ENCODE measurements around the gene DOCK7. TPM values are rescaled to one million over a fixed set of nuclear protein-coding genes. Genes with fewer than 3 reads are reported as not detected.

Gene DOCK7, protein sequence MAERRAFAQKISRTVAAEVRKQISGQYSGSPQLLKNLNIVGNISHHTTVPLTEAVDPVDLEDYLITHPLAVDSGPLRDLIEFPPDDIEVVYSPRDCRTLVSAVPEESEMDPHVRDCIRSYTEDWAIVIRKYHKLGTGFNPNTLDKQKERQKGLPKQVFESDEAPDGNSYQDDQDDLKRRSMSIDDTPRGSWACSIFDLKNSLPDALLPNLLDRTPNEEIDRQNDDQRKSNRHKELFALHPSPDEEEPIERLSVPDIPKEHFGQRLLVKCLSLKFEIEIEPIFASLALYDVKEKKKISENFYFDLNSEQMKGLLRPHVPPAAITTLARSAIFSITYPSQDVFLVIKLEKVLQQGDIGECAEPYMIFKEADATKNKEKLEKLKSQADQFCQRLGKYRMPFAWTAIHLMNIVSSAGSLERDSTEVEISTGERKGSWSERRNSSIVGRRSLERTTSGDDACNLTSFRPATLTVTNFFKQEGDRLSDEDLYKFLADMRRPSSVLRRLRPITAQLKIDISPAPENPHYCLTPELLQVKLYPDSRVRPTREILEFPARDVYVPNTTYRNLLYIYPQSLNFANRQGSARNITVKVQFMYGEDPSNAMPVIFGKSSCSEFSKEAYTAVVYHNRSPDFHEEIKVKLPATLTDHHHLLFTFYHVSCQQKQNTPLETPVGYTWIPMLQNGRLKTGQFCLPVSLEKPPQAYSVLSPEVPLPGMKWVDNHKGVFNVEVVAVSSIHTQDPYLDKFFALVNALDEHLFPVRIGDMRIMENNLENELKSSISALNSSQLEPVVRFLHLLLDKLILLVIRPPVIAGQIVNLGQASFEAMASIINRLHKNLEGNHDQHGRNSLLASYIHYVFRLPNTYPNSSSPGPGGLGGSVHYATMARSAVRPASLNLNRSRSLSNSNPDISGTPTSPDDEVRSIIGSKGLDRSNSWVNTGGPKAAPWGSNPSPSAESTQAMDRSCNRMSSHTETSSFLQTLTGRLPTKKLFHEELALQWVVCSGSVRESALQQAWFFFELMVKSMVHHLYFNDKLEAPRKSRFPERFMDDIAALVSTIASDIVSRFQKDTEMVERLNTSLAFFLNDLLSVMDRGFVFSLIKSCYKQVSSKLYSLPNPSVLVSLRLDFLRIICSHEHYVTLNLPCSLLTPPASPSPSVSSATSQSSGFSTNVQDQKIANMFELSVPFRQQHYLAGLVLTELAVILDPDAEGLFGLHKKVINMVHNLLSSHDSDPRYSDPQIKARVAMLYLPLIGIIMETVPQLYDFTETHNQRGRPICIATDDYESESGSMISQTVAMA (N-terminal part only)
- 10 to 100 TPM; 15.5 to 20.4 TPM for total RNA-seq

DNA sequence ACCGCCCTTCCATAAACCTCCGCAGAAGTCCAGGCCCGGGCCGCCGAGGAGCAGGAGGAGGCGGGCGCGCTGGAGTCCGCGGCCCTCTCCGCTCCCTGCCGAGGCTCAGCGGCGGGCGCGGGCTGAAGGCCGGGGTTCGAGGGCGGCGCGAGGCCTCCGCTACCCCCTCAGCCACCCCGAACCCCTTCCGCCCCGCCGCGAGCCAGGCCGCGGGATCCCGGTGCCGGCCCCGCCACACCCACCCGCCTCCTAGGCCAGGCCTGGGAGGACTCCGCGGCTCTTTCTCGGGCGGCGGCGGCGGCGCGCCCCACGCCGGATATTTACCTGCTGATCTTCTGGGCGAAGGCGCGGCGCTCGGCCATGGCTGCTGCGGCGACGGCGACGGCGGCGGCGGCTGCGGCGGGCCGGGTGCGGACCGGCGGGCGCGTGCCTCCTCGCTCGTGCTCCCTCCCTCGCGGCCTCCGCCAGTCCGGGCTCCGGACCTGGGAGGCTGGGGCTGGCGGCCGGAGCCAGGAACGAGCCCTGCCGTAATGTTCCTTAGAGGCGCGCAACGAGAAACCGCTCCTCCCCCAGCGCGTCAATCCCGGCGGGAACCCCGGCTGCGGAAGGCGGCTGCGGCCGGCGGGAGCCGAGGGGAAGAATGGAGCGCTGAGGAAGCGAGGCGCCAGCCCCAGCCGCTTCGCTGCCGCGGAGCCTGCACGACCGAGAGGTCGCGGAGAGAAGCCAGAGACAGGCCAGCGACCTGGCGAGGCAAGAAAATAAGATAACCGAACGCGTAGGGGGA lies at the start of gene DOCK7:
Gene DOCK7, minus strand, starts transcription at position 484 of the 784 bp plus-strand sequence. Its CDS starts 122 bp downstream, at position 362.
- POLR2A ChIA-PET: interaction anchor here (0.8 to 1.8 kb wide), 2 partner anchors 11 to 253 kb away, joined by 4 read pairs; no protein-coding TSS in a partner anchor
- peak; percentile 61 for DNase-seq
- peak within 1 kb of the TSS; percentile 85 for H3K4me3 Mint-ChIP-seq
- CTCF ChIA-PET: no interaction called here
- no peaks in the 10 kb centered on the region for H3K9me3 Mint-ChIP-seq
- intact Hi-C loops (cut with micrococcal nuclease): loop anchor here (1.0 to 2.0 kb wide), 2 partner anchors 63 to 252 kb away; no protein-coding TSS in a partner anchor
- H3K36me3 Mint-ChIP-seq: peaks cover 2% of the 10 kb centered on the region
- peaks cover 34% of the 10 kb centered on the region for H3K4me1 Mint-ChIP-seq (ENCODE audit: low read depth)
- no peaks in the 10 kb centered on the region for H3K27me3 Mint-ChIP-seq
- H3K27ac Mint-ChIP-seq: peak within 1 kb of the TSS; percentile 73

DNA sequence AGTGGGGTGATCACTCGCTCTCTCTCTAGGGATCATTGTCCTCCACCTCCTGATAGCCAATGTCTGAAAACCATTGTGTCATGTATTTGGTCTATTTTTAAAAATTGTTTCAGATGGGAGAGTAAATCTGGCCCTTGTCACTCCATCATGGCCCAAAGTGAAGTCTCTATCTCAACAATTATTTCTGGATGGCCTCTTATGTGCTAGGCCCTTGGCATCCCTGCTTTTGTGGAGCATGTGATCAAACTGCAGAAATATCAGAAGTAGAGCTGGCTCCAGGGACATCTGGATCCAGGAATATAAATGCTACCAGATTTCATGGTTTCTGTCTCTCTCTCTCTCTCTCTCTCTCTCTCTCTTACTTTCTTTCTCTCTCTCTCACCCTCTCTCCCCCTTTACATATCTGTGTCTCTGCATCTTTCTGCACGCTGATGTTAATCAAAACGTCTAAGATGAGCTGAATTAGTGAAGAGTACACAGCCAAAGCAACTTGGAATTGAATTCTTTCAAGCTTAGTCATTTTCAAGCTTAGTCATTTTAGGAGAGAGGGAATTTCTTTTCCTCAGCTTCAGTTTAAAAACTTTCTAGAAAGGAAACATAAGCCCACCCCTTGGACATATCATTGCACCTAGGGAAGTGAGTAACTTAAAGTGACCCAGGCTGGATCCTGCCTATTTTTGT lies 47.4 kb upstream of the DOCK7 start:
- no peak for DNase-seq

DNA sequence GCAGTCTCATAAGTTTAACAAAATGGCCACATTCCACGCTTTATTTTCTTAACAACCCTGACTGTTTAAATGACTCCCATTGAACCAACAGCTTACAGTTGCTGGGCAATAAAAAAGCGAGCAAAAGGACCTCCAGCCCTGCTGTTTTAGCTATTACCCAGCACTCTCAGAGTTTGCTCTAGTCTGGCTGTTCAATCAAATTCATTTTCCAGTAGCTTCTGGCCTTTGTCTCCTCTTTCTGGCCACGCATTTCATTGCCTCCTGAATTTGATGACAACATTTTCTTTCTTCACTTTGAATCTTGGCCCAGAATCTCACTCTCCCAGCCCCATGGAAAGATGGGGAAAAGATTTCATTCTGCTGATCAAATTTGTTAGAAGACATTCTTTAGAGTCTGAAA lies 44.1 kb upstream of the DOCK7 start:
- intact Hi-C loops (cut with micrococcal nuclease): no loop called here
- no peaks in the 10 kb centered on the region for H3K36me3 Mint-ChIP-seq
- no peak overlapping the region for H3K4me3 Mint-ChIP-seq
- no peak for DNase-seq
- no peaks in the 10 kb centered on the region for H3K9me3 Mint-ChIP-seq
- H3K27me3 Mint-ChIP-seq: no peaks in the 10 kb centered on the region
- no peaks in the 10 kb centered on the region for H3K4me1 Mint-ChIP-seq (ENCODE audit: low read depth)
- POLR2A ChIA-PET: no interaction called here
- H3K27ac Mint-ChIP-seq: no peak overlapping the region
- CTCF ChIA-PET: no interaction called here

More for the DNA sequence above, 47.4 kb upstream of the DOCK7 start:
- CTCF ChIA-PET: interaction anchor here (1.0 to 1.3 kb wide), 2 partner anchors 10 to 228 kb away, joined by 3 to 4 read pairs; no protein-coding TSS in a partner anchor
- H3K9me3 Mint-ChIP-seq: no peaks in the 10 kb centered on the region
- intact Hi-C loops (cut with micrococcal nuclease): no loop called here
- H3K27ac Mint-ChIP-seq: no peak overlapping the region
- no peaks in the 10 kb centered on the region for H3K36me3 Mint-ChIP-seq
- no peaks in the 10 kb centered on the region for H3K4me1 Mint-ChIP-seq (ENCODE audit: low read depth)
- POLR2A ChIA-PET: no interaction called here
- no peak overlapping the region for H3K4me3 Mint-ChIP-seq
- no peaks in the 10 kb centered on the region for H3K27me3 Mint-ChIP-seq

DNA sequence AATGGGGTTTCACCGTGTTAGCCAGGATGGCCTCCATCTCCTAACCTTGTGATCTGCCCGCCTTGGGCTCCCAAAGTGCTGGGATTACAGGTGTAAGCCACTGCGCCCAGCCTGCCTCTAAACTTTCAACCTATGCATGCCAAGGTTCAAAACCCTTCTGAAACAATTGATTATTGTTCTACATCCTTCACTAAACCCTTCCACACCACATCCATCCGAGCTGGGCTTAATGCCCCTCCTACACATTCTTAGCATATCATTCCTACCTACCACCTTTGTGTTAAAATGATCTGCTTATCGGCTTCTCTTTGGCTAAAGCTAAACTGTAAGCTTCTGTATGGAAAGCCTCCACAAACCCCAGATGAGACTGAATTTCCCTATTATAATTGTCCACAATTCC lies 40.8 kb upstream of the DOCK7 start:
- CTCF ChIA-PET: no interaction called here
- Mint-ChIP-seq H3K36me3 (no peaks in the 10 kb centered on the region), H3K27ac (no peak overlapping the region), H3K27me3 (no peaks in the 10 kb centered on the region), H3K4me3 (no peak overlapping the region), H3K9me3 (no peaks in the 10 kb centered on the region), H3K4me1 (ENCODE audit: low read depth) (peaks cover 6% of the 10 kb centered on the region)
- DNase-seq: no peak
- intact Hi-C loops (cut with micrococcal nuclease): no loop called here
- POLR2A ChIA-PET: no interaction called here

- H3K4me1 Mint-ChIP-seq (ENCODE audit: low read depth): peaks cover 6% of the 10 kb centered on the region
- CTCF ChIA-PET: no interaction called here
These were observed 39.6 kb upstream of the DOCK7 start for GRCh38 chr1:62727656-62728407.

DNA sequence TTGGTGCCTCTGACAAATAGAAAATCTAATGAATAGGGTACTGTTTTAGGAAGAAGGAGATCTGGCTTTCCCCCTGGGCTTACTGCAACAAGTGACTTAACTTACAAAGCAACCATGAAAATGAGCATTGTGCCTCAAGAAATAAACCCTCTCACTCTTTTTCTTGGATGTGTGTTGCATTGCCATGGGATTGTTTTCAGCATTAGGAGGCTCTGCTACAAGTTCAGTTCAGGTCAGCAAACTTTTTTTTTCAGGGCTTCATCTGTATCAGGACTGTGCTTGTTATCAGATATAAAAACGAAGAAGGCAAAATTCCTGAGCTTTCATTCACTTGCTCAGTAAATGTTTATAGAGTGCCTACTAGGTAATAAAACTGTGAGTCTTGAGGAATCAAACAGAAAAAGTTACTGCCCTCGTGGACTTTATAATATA lies 37.8 kb upstream of the DOCK7 start:
- Mint-ChIP-seq H3K9me3 (no peaks in the 10 kb centered on the region), H3K4me3 (no peak overlapping the region), H3K27ac (no peak overlapping the region), H3K36me3 (no peaks in the 10 kb centered on the region), H3K27me3 (no peaks in the 10 kb centered on the region), H3K4me1 (ENCODE audit: low read depth) (peaks cover 6% of the 10 kb centered on the region)
- ChIA-PET CTCF (no interaction called here), POLR2A (no interaction called here)
- intact Hi-C loops (cut with micrococcal nuclease): no loop called here
- DNase-seq: no peak

More at GRCh38 chr1:62727656-62728407, 39.6 kb upstream of the DOCK7 start:
- H3K36me3 Mint-ChIP-seq: no peaks in the 10 kb centered on the region
- H3K27me3 Mint-ChIP-seq: no peaks in the 10 kb centered on the region
- no peak for DNase-seq
- H3K27ac Mint-ChIP-seq: no peak overlapping the region
- POLR2A ChIA-PET: no interaction called here
- no peak overlapping the region for H3K4me3 Mint-ChIP-seq
- no peaks in the 10 kb centered on the region for H3K9me3 Mint-ChIP-seq
- intact Hi-C loops (cut with micrococcal nuclease): no loop called here

DNA sequence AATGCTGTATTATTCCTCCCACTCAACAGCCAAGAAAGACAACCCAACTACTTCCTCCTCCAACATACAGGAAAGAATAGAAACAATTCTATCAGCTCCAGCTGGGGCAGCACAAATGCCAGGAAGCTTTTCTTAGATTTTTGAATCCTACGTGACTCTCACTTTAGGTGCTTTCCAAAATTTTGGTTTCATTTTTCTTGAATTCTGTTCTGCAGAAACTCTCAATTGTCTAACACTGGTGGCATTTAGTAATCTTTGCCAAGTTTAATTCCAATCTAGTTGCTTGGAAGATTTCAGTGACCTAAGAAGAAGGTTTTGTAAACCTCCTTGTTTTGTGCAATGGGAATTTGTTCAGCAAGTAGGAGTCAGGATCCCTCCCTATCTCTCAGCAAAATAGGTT lies 37.1 kb upstream of the DOCK7 start:
- H3K4me3 Mint-ChIP-seq: no peak overlapping the region
- H3K27ac Mint-ChIP-seq: no peak overlapping the region
- intact Hi-C loops (cut with micrococcal nuclease): no loop called here
- H3K27me3 Mint-ChIP-seq: no peaks in the 10 kb centered on the region
- H3K4me1 Mint-ChIP-seq (ENCODE audit: low read depth): peaks cover 6% of the 10 kb centered on the region
- H3K36me3 Mint-ChIP-seq: no peaks in the 10 kb centered on the region
- no peak for DNase-seq
- ChIA-PET POLR2A (no interaction called here), CTCF (no interaction called here)
- no peaks in the 10 kb centered on the region for H3K9me3 Mint-ChIP-seq

GRCh38 chr1:62724430-62724829 lies 36.2 kb upstream of the DOCK7 start:
- H3K9me3 Mint-ChIP-seq: no peaks in the 10 kb centered on the region
- no peak for DNase-seq
- peaks cover 6% of the 10 kb centered on the region for H3K4me1 Mint-ChIP-seq (ENCODE audit: low read depth)
- intact Hi-C loops (cut with micrococcal nuclease): no loop called here
- no peak overlapping the region for H3K27ac Mint-ChIP-seq
- no peaks in the 10 kb centered on the region for H3K27me3 Mint-ChIP-seq
- H3K36me3 Mint-ChIP-seq: no peaks in the 10 kb centered on the region
- no peak overlapping the region for H3K4me3 Mint-ChIP-seq
- ChIA-PET POLR2A (no interaction called here), CTCF (no interaction called here)

DNA sequence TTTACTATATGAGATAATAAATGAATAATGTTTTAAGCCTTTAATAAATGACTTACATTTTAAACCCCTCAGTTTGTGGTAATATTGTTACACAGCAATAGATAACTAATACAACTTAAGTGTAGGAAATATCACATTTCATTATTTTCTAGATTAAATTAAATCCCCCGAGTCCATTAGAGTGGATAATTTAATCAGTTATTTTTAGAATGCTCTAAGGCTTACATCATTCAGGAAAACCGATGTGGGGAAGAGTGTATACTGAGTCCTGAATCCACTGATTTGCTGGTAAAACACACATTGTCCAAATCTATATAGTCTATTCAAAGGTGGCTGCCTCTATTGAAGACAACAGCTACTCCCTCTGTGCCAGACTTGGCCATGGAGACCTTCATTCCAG lies 35.7 kb upstream of the DOCK7 start:
- Mint-ChIP-seq H3K27ac (no peak overlapping the region), H3K4me3 (no peak overlapping the region), H3K9me3 (no peaks in the 10 kb centered on the region), H3K4me1 (ENCODE audit: low read depth) (peaks cover 6% of the 10 kb centered on the region), H3K36me3 (no peaks in the 10 kb centered on the region), H3K27me3 (no peaks in the 10 kb centered on the region)
- ChIA-PET POLR2A (no interaction called here), CTCF (no interaction called here)
- intact Hi-C loops (cut with micrococcal nuclease): no loop called here
- no peak for DNase-seq

- no peak overlapping the region for H3K27ac Mint-ChIP-seq
- peaks cover 4% of the 10 kb centered on the region for H3K27me3 Mint-ChIP-seq
- POLR2A ChIA-PET: no interaction called here
- no peaks in the 10 kb centered on the region for H3K36me3 Mint-ChIP-seq
- H3K9me3 Mint-ChIP-seq: no peaks in the 10 kb centered on the region
- H3K4me1 Mint-ChIP-seq (ENCODE audit: low read depth): peaks cover 6% of the 10 kb centered on the region
- CTCF ChIA-PET: no interaction called here
- DNase-seq: no peak
- intact Hi-C loops (cut with micrococcal nuclease): no loop called here
- no peak overlapping the region for H3K4me3 Mint-ChIP-seq
These were observed 34.6 kb upstream of the DOCK7 start for GRCh38 chr1:62722796-62723195.

Data from activated CD4-positive, alpha-beta memory T cell treated with anti-CD3 and anti-CD28 coated beads for 36 hours (primary cell).